Measurements from ENCODE around the gene ANKRD28.

The ANKRD28 gene

DNA sequence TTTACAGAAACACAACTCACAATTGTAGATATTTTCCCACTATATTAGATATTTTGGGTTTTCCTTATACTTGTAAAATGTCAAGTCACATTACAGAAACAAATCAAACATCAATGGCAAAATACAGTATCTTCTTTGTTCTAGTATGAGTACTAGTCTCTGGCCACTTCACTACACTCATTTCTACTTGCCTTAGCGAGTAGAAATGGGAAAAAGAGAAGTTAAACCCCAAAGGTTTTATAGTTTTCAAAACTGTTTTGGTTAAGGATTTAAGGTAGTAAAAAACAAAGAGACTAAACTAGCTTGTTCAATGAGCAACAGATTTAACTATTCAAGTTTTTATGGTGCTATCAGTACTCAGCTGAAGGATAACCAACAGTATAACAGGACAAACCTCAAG lies 114.5 kb downstream of the ANKRD28 start:
- Histone ChIP-seq H3K9me3 (ENCODE audit: control insufficient read depth in 1 of 2, low read length in 2 of 2) (no peaks in the 10 kb centered on the region), H3K4me3 (ENCODE audit: low read depth in 1 of 2, low read length in 2 of 2) (no peak overlapping the region), H3K4me1 (ENCODE audit: control insufficient read depth in 1 of 2, insufficient read depth in 2 of 2, low read length in 2 of 2) (peaks cover 7 to 16% of the 10 kb centered on the region in 2 donors), H3K27ac (ENCODE audit: low read length) (no peak overlapping the region), H3K36me3 (ENCODE audit: control insufficient read depth in 1 of 2, insufficient read depth in 2 of 2, low read length in 2 of 2) (peaks cover 16 to 19% of the 10 kb centered on the region in 2 donors), H3K27me3 (ENCODE audit: low read depth, low read length) (no peaks in the 10 kb centered on the region)

- no peaks in the 10 kb centered on the region for H3K9me3 ChIP-seq (ENCODE audit: control insufficient read depth in 1 of 2, low read length in 2 of 2)
- H3K27me3 ChIP-seq (ENCODE audit: low read depth, low read length) = no peaks in the 10 kb centered on the region
- H3K27ac ChIP-seq (ENCODE audit: low read length) = no peak overlapping the region
- H3K4me3 ChIP-seq (ENCODE audit: low read depth in 1 of 2, low read length in 2 of 2) = no peak overlapping the region
- peaks cover 7 to 16% of the 10 kb centered on the region in 2 donors for H3K4me1 ChIP-seq (ENCODE audit: control insufficient read depth in 1 of 2, insufficient read depth in 2 of 2, low read length in 2 of 2)
- peaks cover 19 to 22% of the 10 kb centered on the region in 2 donors for H3K36me3 ChIP-seq (ENCODE audit: control insufficient read depth in 1 of 2, insufficient read depth in 2 of 2, low read length in 2 of 2)
Measured at GRCh38 chr3:15682561-15683185, 115.1 kb downstream of the ANKRD28 start.

DNA sequence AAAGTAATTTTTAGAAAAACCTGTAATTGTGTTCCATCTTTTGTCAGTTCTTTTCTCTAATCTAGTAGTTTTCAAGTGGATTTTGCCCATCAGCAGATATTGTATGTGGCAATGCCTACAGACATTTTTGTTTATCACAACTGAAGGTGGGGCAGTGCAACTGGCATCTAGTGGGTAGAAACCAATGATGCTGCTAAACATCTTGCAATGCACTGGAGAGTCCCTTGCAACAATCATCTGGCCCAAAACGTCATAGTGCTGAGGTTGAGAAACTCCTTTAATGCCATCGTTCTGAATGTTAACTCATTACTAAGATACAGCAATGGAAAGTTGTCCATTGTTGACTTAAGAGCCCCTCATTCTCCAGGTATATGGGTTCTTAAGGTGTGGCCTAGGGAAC lies 116.1 kb downstream of the ANKRD28 start:
- peaks cover 7 to 16% of the 10 kb centered on the region in 2 donors for H3K4me1 ChIP-seq (ENCODE audit: control insufficient read depth in 1 of 2, insufficient read depth in 2 of 2, low read length in 2 of 2)
- H3K9me3 ChIP-seq (ENCODE audit: control insufficient read depth in 1 of 2, low read length in 2 of 2) = no peaks in the 10 kb centered on the region
- H3K27ac ChIP-seq (ENCODE audit: low read length) = no peak overlapping the region
- no peaks in the 10 kb centered on the region for H3K27me3 ChIP-seq (ENCODE audit: low read depth, low read length)
- H3K36me3 ChIP-seq (ENCODE audit: control insufficient read depth in 1 of 2, insufficient read depth in 2 of 2, low read length in 2 of 2) = peaks cover 26 to 28% of the 10 kb centered on the region in 2 donors
- H3K4me3 ChIP-seq (ENCODE audit: low read depth in 1 of 2, low read length in 2 of 2) = no peak overlapping the region

- H3K27me3 ChIP-seq (ENCODE audit: low read depth, low read length) = no peaks in the 10 kb centered on the region
- H3K36me3 ChIP-seq (ENCODE audit: control insufficient read depth in 1 of 2, insufficient read depth in 2 of 2, low read length in 2 of 2) = peaks cover 24 to 32% of the 10 kb centered on the region in 2 donors
- H3K27ac ChIP-seq (ENCODE audit: low read length) = no peak overlapping the region
- no peak overlapping the region for H3K4me3 ChIP-seq (ENCODE audit: low read depth in 1 of 2, low read length in 2 of 2)
- H3K9me3 ChIP-seq (ENCODE audit: control insufficient read depth in 1 of 2, low read length in 2 of 2) = no peaks in the 10 kb centered on the region
- peaks cover 7 to 16% of the 10 kb centered on the region in 2 donors for H3K4me1 ChIP-seq (ENCODE audit: control insufficient read depth in 1 of 2, insufficient read depth in 2 of 2, low read length in 2 of 2)
Measured at GRCh38 chr3:15679306-15679705, 118.5 kb downstream of the ANKRD28 start.

GRCh38 chr3:15676259-15676658 lies 121.5 kb downstream of the ANKRD28 start:
- H3K9me3 ChIP-seq (ENCODE audit: control insufficient read depth in 1 of 2, low read length in 2 of 2) = no peaks in the 10 kb centered on the region
- no peak overlapping the region for H3K27ac ChIP-seq (ENCODE audit: low read length)
- no peaks in the 10 kb centered on the region for H3K4me1 ChIP-seq (ENCODE audit: control insufficient read depth in 1 of 2, insufficient read depth in 2 of 2, low read length in 2 of 2)
- no peaks in the 10 kb centered on the region for H3K27me3 ChIP-seq (ENCODE audit: low read depth, low read length)
- no peak overlapping the region for H3K4me3 ChIP-seq (ENCODE audit: low read depth in 1 of 2, low read length in 2 of 2)
- peaks cover 24 to 44% of the 10 kb centered on the region in 2 donors for H3K36me3 ChIP-seq (ENCODE audit: control insufficient read depth in 1 of 2, insufficient read depth in 2 of 2, low read length in 2 of 2)

DNA sequence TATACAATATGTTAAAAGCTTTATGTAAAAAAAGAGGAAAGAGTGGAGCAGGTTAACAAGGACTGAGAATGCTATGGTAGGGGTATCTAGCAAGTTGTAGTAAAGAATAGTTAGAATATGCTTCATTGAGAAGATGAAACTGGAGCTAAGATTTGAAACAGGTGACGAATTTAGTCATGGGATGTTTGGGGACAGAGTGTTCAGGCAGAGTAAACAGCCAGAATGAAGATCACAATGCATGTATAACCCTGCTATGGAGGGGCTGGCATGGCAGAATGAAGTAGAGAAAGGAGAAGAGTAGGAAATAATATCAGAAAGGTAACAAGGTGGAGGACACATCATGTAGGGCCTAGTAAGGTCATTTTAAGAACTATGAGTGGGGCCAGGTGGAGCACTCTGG lies 124.2 kb downstream of the ANKRD28 start:
- Histone ChIP-seq H3K9me3 (ENCODE audit: control insufficient read depth in 1 of 2, low read length in 2 of 2) (no peaks in the 10 kb centered on the region), H3K27me3 (ENCODE audit: low read depth, low read length) (no peaks in the 10 kb centered on the region), H3K27ac (ENCODE audit: low read length) (no peak overlapping the region), H3K4me1 (ENCODE audit: control insufficient read depth in 1 of 2, insufficient read depth in 2 of 2, low read length in 2 of 2) (no peaks in the 10 kb centered on the region), H3K36me3 (ENCODE audit: control insufficient read depth in 1 of 2, insufficient read depth in 2 of 2, low read length in 2 of 2) (peaks cover 20 to 41% of the 10 kb centered on the region in 2 donors), H3K4me3 (ENCODE audit: low read depth in 1 of 2, low read length in 2 of 2) (no peak overlapping the region)

- Histone ChIP-seq H3K9me3 (ENCODE audit: control insufficient read depth in 1 of 2, low read length in 2 of 2) (no peaks in the 10 kb centered on the region), H3K27ac (ENCODE audit: low read length) (no peak overlapping the region), H3K36me3 (ENCODE audit: control insufficient read depth in 1 of 2, insufficient read depth in 2 of 2, low read length in 2 of 2) (peaks cover 4 to 5% of the 10 kb centered on the region in 2 donors), H3K4me3 (ENCODE audit: low read depth in 1 of 2, low read length in 2 of 2) (no peak overlapping the region), H3K27me3 (ENCODE audit: low read depth, low read length) (no peaks in the 10 kb centered on the region), H3K4me1 (ENCODE audit: control insufficient read depth in 1 of 2, insufficient read depth in 2 of 2, low read length in 2 of 2) (no peaks in the 10 kb centered on the region)
Measured at GRCh38 chr3:15667484-15667883, 130.3 kb downstream of the ANKRD28 start.

DNA sequence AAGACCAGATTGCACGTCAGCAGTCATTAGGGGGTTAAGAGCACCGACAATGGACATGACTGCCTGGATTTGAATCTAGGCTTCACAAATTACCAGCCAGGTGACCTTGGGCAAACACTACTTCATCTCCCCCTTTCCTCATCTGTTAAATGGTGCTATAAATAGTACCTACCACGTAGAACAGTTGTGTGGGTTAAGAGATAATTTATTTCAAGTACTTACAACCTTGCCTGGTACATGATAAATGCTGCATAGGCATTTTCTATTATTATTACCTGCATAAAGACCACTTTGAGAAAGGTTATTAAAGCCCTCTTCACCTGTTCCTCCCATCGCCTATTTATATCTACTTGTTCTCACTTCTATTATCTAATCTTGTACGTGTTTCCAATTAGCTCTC lies 131.5 kb downstream of the ANKRD28 start:
- Histone ChIP-seq H3K36me3 (ENCODE audit: control insufficient read depth in 1 of 2, insufficient read depth in 2 of 2, low read length in 2 of 2) (peaks cover 3 to 5% of the 10 kb centered on the region in 2 donors), H3K4me3 (ENCODE audit: low read depth in 1 of 2, low read length in 2 of 2) (no peak overlapping the region), H3K9me3 (ENCODE audit: control insufficient read depth in 1 of 2, low read length in 2 of 2) (no peaks in the 10 kb centered on the region), H3K4me1 (ENCODE audit: control insufficient read depth in 1 of 2, insufficient read depth in 2 of 2, low read length in 2 of 2) (no peaks in the 10 kb centered on the region), H3K27me3 (ENCODE audit: low read depth, low read length) (no peaks in the 10 kb centered on the region), H3K27ac (ENCODE audit: low read length) (no peak overlapping the region)

DNA sequence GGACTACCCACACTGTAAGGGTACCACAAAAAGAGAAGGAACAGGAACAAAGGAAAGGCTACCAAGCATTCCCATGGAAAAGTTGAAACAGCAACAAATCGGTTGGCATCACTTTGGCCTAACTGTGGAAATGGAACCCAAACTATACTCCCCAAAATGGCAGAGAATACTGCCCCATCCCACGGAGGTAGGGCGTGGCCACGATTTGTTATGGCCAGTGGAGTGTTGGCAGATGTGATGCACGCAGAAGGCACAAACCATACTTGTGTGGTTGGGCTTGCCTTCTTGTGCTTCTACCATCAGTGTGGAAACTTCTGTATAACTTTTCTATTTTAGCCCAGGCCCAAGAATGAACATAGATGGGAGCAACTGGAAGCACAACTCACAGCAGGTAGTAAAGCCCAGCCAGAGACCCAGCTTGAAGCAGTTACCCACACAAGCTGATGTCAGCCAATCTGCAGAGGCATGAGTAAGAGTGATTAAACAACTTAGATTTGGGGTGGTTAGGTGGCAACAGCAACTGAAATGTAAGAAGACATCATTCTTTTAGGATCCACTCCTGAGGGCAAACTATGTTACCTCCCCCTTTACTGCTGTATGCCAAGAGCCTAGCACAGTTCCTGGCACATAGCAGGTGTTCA lies 132.1 kb downstream of the ANKRD28 start:
- Histone ChIP-seq H3K27me3 (ENCODE audit: low read depth, low read length) (no peaks in the 10 kb centered on the region), H3K4me3 (ENCODE audit: low read depth in 1 of 2, low read length in 2 of 2) (no peak overlapping the region), H3K36me3 (ENCODE audit: control insufficient read depth in 1 of 2, insufficient read depth in 2 of 2, low read length in 2 of 2) (peaks cover 0 to 5% of the 10 kb centered on the region in 2 donors), H3K4me1 (ENCODE audit: control insufficient read depth in 1 of 2, insufficient read depth in 2 of 2, low read length in 2 of 2) (no peaks in the 10 kb centered on the region), H3K27ac (ENCODE audit: low read length) (no peak overlapping the region), H3K9me3 (ENCODE audit: control insufficient read depth in 1 of 2, low read length in 2 of 2) (no peaks in the 10 kb centered on the region)

DNA sequence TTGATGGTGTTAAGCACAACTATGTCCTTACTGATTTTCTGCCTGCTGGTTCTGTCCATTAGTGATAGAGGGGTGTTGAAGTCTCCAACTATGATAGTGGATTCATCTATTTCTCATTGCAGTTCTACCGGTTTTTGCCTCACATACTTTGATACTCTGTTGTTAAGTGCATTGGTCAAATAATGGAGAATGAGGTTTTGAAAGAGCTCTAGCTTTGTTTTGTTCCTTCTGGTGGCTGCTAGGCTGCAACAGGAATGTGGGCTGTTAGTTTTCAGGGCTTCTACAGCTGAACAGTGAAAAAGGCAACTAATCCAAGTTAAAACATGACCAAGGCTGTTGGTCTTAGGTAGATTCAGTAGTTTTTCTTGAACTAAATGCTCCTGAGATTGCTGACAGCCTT lies 133.6 kb downstream of the ANKRD28 start:
- Histone ChIP-seq H3K27me3 (ENCODE audit: low read depth, low read length) (no peaks in the 10 kb centered on the region), H3K36me3 (ENCODE audit: control insufficient read depth in 1 of 2, insufficient read depth in 2 of 2, low read length in 2 of 2) (no peaks in the 10 kb centered on the region), H3K9me3 (ENCODE audit: control insufficient read depth in 1 of 2, low read length in 2 of 2) (no peaks in the 10 kb centered on the region), H3K4me1 (ENCODE audit: control insufficient read depth in 1 of 2, insufficient read depth in 2 of 2, low read length in 2 of 2) (no peaks in the 10 kb centered on the region), H3K4me3 (ENCODE audit: low read depth in 1 of 2, low read length in 2 of 2) (no peak overlapping the region), H3K27ac (ENCODE audit: low read length) (no peak overlapping the region)

GRCh38 chr3:15660055-15660935 lies 137.5 kb downstream of the ANKRD28 start:
- Histone ChIP-seq H3K27ac (ENCODE audit: low read length) (no peak overlapping the region), H3K4me1 (ENCODE audit: control insufficient read depth in 1 of 2, insufficient read depth in 2 of 2, low read length in 2 of 2) (no peaks in the 10 kb centered on the region), H3K9me3 (ENCODE audit: control insufficient read depth in 1 of 2, low read length in 2 of 2) (peaks cover 12 to 13% of the 10 kb centered on the region in 2 donors), H3K4me3 (ENCODE audit: low read depth in 1 of 2, low read length in 2 of 2) (no peak overlapping the region), H3K27me3 (ENCODE audit: low read depth, low read length) (no peaks in the 10 kb centered on the region), H3K36me3 (ENCODE audit: control insufficient read depth in 1 of 2, insufficient read depth in 2 of 2, low read length in 2 of 2) (no peaks in the 10 kb centered on the region)

Data from muscle layer of duodenum (tissue), 2 donors.